ENCODE measurements around the gene MSL3B.

Gene MSL3B

GRCh38 chr2:233852056-233852455 lies 16.1 kb downstream of the MSL3B start:
- no peak for DNase-seq

GRCh38 chr2:233851169-233851568 lies 17.0 kb downstream of the MSL3B start:
- DNase-seq: no peak

GRCh38 chr2:233850745-233851144 lies 17.4 kb downstream of the MSL3B start:
- DNase-seq: no peak

- no peak for DNase-seq
Observed at GRCh38 chr2:233849607-233850271, 18.4 kb downstream of the MSL3B start.

GRCh38 chr2:233848276-233848675 lies 19.9 kb downstream of the MSL3B start:
- DNase-seq: no peak

DNA sequence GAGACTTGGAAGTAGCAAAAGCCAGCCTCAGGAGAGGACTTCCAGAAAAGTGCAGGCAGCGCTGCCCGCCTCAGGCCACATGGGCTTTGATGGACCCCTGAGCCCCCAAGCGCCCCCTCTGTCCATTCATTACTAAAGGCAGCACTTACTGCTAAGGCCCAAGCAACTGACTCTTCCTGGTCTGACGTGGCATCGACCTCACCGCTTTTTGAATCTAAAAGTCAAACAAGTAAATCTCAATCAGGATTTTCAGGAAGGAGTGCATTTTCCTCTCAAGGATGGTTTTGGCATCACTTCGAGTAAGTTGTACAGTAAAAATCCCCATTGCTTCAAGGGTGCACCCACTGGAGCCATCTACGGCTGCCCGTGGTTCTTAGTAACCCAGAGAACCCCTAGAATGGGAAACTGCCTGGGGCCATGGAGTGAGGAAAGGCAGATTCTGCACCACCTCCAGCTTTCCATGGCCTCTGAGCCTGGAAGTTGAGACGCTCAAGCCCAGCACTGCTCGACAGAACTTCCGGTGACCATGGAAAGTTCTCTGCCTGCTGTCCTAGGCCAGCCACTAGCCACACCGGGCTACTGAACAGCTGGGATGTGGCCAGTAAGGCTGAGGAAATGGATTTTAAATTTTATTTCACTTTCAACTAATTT lies 20.8 kb downstream of the MSL3B start:
- DNase-seq: no peak

- DNase-seq: no peak
Observed at GRCh38 chr2:233846387-233847247, 21.6 kb downstream of the MSL3B start.

DNA sequence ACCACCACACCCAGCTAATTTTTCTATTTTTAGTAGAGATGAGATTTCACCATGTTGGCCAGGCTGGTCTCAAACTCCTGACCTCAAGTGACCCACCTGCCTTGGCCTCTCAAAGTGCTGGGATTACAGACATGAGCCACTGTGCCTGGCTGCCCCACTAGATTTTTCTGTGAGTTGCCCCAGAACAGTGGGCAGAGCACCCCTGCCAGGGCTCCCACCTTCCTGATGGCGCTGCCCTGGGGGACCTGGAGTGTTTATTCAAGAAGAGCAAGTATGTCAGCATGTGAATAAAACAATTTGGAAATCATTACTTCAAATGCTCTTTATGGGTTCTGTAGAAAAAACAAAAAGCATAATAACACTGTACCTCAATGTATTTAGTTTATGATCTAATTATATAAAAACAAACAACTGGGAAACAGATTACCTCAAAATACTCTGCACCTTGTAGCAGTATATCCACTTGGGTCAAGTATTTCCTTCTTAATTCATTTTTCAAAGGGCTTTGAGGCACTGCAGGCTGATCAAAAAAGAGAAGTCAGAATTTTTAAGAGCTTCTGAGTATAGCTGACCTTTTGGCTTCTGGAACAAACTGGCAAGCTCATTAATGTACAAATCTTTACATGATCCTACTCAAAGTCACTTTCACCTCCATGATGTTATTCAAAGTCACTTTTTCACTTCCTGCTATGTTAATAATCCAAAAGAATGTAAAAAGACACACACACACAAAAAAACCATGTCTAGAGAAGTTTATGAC lies 22.7 kb downstream of the MSL3B start:
- no peak for DNase-seq

DNA sequence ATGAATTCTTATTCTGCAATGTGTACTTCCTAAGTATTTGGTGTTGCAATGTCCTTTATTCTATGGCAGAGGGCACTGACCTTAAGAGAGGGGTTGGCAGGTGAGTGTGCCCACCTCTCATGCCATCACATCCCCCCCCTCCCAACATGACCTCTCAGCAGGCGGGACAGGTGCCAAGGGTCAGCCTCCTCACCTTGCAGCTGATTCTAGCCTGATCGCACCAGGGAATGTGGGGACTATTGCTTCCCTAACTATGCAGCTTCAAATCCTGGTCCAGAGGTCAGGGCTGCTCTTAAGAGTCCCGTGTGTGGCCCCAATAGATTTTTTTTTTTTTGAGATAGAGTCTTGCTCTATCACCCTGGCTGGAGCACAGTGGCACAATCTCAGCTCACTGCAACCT lies 23.4 kb downstream of the MSL3B start:
- no peak for DNase-seq

DNA sequence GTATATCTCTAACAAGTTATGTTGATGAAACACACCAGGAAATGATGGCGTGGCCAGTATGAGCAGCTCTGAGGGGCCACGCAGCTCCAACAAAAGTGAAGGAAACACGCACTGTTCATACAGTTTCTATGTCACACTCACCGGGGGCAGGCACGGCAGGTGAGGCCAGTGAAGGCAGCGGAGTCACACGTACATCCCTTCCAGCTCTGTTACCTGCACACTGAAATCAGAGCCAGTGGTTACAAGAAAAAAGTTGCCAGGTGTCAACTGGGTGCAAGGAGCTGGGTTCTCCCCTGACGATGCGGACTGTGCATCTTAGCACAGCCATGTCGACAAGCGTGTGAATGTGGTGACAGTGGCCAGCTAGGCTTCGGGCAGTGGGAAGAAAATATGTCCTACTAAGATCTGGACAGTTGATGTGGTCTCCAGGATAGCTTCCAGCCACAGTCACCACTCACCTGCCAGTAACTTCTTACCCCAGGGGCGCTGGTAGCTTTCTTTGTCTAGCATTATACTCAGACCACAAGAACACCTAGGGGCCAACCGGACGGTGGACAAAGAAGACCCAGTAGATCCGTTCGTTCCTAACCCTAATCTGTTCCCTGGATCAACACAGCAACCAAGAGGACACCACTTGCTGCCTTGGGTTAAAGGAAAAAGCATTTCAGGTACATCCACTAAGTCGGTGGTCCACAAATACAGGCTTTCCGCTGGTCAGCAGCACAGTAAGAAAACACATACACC lies 23.9 kb downstream of the MSL3B start:
- DNase-seq: no peak

- DNase-seq: no peak
Observed at GRCh38 chr2:233841183-233841582, 27.0 kb downstream of the MSL3B start.

DNA sequence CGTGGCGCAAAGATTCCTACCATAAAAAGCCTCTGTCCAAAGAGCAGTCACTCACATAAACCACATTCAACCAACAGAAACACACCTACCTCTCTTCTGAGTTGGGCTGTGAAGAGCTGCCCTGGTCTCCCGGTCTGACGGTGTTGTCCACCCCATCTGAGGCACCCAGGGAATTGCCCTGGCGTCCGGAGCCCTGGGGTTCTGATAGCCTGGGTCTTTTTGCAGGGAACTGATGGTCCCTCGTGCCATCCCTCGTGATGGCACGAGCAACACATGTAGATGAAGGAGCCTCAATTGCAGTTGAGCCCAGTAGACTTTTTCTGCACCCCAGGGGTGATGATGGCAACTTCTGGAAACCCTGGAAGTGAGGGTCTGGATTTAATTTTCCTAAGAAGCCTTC lies 27.7 kb downstream of the MSL3B start:
- no peak for DNase-seq

GRCh38 chr2:233839447-233839820 lies 28.8 kb downstream of the MSL3B start:
- no peak for DNase-seq

DNA sequence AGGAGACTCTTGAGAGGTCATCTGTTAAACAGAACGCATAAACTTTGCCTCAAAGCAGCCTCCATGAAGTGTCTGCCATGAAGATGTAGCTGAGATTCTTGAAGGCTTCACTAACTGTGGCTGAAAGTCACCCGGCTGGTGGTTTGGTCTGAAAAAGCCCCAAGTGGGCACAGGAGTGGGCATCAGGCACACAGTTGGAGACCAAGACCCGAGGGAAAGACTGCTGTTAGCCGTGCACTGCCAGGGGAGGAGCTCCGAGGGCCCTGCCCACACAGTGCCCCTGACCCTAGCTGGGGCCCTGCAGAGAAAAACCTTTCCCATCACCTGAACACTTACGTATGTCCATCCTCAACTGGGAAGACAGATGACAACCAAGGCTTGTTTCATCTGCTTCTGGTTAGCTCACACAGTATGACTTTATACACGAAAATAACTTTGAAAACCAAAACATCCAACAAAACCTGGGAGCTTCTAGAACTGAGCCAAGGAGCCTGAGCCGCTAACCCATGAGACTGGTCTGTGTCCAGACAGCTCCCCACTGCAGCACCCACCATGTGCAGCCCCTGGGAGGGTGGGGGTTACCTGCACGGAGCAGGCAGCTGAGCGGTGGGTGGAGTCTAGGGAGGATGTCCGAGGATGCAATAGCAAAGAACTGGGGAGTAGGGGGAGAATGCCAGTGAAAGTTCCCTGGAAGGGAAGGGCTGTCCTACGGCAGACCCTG lies 29.3 kb downstream of the MSL3B start:
- no peak for DNase-seq

DNA sequence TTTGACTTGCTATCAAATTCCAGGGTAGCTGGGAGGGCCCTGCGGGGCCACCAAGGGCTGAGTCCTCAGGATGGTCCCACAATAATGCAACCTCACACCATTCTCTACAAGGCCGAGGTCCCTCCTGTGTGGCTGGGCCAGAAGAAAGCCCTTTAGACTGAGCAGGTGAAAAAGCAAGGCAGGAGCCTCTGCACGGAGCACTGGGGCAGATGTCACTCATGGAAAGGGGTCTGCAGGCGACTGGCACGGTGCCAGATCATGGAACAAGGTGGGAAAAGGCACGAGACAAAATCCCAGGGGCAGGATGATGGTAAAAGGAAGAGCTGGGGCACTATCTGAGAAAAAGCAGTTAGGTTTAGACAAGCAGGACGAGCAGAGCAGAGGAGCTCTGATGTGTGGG lies 29.9 kb downstream of the MSL3B start:
- DNase-seq: no peak

- DNase-seq: no peak
Observed at GRCh38 chr2:233837694-233838229, 30.4 kb downstream of the MSL3B start.

DNA sequence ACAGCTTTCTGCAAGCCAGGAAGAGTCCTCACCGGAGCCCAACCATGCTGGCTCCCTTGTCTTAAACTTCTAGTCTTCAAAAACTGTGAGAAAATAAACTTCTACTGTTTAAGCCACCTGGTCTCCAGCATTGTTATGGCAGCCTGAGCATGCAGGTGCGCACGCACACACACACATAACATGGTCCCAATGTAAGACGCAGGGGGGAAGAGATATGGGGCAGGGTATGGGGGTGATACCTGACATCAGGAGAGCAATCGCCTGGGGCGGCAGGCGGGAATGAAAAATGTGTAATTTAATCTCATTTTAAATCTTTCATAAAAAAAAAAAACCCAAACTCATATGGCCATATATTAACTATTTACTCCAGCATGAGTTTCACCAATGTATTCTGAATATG lies 31.8 kb downstream of the MSL3B start:
- no peak for DNase-seq

DNA sequence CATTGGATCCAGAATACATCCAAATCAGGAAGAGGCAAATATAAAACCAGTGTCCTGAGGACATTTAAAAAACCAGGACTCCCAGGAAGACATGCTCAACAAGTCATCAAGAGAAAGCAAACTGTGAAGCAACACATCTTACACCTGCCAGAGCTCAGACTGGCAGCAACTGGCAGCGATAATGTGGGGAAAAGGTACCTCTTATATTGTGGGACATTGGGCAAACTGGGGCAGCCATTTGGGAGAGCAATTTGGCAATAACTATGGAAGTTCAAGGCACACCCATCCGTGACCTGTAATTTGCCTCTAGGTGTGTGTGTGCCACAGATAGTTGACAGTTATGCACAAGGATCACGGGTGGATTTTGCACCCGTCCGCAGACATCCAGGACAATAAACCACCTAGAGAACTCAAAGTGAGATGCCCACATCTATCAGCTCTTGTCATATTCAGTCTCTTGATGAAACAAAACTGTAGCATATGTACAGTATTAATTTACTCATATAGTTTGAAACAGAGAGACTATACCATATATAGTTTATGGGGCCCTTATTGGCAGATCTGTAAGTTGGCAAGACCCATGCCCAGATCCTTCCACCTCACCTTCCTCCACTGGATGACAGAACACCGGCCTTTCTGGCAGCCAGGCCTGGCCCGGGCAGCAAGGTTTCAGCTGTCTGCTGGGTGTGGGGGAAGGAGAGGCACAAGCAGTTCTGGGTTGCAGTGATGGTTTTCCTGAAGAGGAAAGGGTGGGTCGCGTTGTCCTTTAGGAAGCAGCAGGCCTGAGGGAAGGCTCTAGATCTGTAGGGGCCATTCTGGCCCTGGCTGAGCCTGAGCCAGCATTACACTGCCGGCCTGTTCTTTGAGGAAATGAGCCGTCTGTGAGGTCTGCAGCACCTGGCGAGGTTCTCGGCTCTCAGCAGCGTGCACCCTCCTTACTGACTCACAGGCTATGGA lies 32.7 kb downstream of the MSL3B start:
- DNase-seq: no peak

DNA sequence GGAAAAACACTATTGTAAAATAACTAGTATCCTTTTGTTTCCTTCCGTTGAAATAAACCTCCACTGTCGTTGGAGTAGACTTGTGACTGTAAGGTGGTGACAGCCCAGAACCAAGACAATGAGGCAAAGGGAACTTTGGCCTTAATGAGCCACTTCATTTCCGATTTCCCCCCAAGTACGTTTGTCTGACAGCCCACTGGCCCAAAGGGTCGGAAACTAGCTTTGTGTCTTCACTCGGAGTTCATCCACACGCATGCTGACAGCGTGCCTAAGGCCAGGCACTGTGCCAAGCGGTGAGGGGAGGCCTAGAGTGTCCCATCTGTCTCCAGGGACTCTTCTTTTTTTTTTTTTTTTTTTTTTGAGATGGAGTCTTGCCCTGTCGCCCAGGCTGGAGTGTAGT lies 34.8 kb downstream of the MSL3B start:
- no peak for DNase-seq

DNA sequence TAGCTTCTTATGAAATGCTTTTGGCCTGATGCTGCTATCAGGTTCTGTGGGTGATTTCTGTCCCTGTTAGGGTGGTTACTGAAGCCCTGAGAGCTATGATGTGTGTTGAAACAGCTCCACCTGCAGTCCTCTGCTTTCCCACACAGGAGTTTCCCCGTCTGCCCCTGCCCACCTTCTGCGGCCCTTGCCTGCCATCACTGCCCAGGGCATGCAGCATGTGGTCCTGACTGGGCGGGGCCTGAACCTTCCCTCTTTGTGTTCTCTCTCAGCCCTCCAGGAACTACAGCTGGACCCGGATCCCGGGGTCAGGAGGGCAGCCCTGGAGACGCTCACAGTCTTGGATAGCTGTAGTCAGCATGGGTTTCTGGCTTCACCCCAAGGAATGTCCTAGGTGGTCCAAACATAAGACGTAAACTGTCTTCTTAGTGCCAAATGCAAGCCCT lies 35.3 kb downstream of the MSL3B start:
- DNase-seq: peak; percentile 69
